Spleen (tissue), 3 donors: ENCODE measurements around the gene GON4L.

Experiments used
- POLR2A ChIP-seq, 3 donors: fragments of 450-650 bp; IDR thresholded peaks; one replicate each; pipeline ENCODE4 v1.5.1; 2017; ENCODE audit warnings: antibody characterized with exemption in 3 of 3, mild to moderate bottlenecking in 1 of 3
- POLR2AphosphoS5 ChIP-seq, 3 donors: sonication (generic); formaldehyde crosslinking; IDR thresholded peaks; one replicate each; pipeline ENCODE4 v1.5.1; 2017; ENCODE audit warnings: antibody characterized with exemption in 3 of 3

GRCh38 chr1:155888481-155888880, 31.5 kb upstream of the GON4L start:
- TF ChIP-seq POLR2AphosphoS5 (IDR thresholded peaks at IDR 0.05) (no peak), POLR2A (IDR thresholded peaks at IDR 0.05) (no peak)
